Subcutaneous abdominal adipose tissue (tissue), 5 donors: Measurements from ENCODE around the gene CACNA2D3.

ENCODE experiments used
- H3K27ac ChIP-seq: one replicate; pipeline ENCODE4 v1.7.0; 2013; ENCODE audit warnings: low read depth, mild to moderate bottlenecking, inconsistent platforms, low read length, moderate library complexity
- H3K27me3 ChIP-seq, 5 donors: one replicate each; pipeline ENCODE4 v1.7.0; 2013; ENCODE audit warnings: low read length in 5 of 5, inconsistent platforms in 1 of 5; ENCODE audit not compliant: control insufficient read depth in 5 of 5, insufficient read depth in 4 of 5
- H3K36me3 ChIP-seq, 5 donors: one replicate each; pipeline ENCODE4 v1.7.0; 2013; ENCODE audit warnings: low read length in 5 of 5; ENCODE audit not compliant: control insufficient read depth in 5 of 5, insufficient read depth in 5 of 5
- H3K4me1 ChIP-seq, 5 donors: one replicate each; pipeline ENCODE4 v1.7.0; 2013; ENCODE audit warnings: low read length in 5 of 5, mild to moderate bottlenecking in 3 of 5, moderate library complexity in 1 of 5; ENCODE audit not compliant: control insufficient read depth in 5 of 5, insufficient read depth in 5 of 5
- H3K4me3 ChIP-seq, 5 donors: one replicate each; pipeline ENCODE4 v1.7.0; 2013; ENCODE audit warnings: low read length in 5 of 5, low read depth in 1 of 5
- H3K9ac ChIP-seq, 5 donors: one replicate each; pipeline ENCODE4 v1.7.0; 2013; ENCODE audit warnings: low read length in 5 of 5, mild to moderate bottlenecking in 4 of 5, moderate library complexity in 3 of 5
- H3K9me3 ChIP-seq, 5 donors: one replicate each; pipeline ENCODE4 v1.7.0; 2013; ENCODE audit warnings: low read length in 5 of 5; ENCODE audit not compliant: control insufficient read depth in 5 of 5
- donor health status: healthy.
- donor health status: healthy.
- donor health status: healthy.
- donor health status: healthy.
- donor health status: healthy.

CACNA2D3 gene

DNA sequence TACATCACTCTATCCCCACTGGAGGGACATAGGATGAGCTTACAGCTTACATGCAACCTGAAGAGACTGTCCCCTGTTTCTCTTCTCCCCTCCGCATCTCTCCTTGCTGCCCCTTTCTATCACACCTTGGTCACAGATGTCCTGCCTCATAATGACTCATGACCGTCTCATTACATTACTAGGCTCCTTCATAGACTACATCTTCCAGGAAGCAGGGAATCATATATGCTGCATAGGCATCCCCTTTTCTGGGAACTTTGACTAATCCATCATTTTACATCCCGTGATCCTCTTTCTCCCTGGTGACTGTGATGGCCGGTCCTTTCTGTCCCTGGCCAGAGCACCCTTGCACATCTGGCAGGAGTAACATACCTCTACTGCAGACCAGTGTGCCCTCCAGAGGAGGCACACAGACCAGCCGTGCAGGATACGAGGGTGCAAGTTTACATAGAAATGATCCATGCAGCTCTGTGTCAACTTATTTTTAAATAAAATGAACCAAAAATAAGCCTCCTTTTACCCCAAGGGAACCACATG, 188.9 kb downstream of the CACNA2D3 start:
- peaks cover 0 to 1% (median 0%) of the 10 kb centered on the region in 5 donors for H3K4me1 ChIP-seq
- H3K9ac ChIP-seq: no peak overlapping the region
- no peak overlapping the region for H3K27ac ChIP-seq
- H3K36me3 ChIP-seq: no peaks in the 10 kb centered on the region
- H3K9me3 ChIP-seq: peaks cover 0 to 9% (median 5%) of the 10 kb centered on the region in 5 donors
- H3K4me3 ChIP-seq: no peak overlapping the region
- H3K27me3 ChIP-seq: peaks cover 0 to 2% (median 0%) of the 10 kb centered on the region in 5 donors

DNA sequence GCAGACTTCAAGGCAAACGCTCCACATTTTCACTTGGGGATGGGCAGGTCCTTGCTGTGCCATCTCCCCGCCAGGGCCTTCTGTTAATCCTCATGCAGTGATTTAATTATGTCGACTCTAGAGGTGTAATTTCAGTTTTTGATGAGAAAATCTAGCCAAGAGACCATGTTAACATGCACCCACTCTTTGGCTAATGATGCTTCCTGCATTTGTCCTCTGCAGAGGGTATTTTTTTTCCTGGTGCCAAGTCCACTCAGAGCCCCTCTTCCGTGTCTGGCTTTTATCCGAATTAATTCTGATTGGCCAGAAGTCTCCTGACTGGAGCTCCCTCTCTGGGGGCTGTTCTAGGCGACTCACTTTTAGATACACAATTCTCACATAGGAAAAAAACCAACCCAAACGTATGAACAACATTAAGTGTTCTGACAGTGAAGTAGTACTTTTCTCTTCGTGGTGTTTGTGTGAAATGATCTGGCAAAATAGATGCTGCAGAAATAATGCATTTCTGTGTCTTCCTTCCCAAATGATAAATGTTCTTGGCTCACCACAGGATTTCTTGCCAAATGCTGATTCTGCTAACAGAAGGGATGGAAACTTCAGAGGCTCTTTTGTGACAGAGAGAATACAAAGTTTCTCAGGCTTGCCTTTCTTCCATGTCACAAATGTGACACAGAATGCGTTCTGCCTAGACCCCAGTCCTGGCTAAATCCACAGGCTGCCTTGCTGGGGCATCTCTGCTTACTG, 190.0 kb downstream of the CACNA2D3 start:
- Histone ChIP-seq H3K4me1 (peaks cover 0 to 1% (median 0%) of the 10 kb centered on the region in 5 donors), H3K27ac (no peak overlapping the region), H3K36me3 (no peaks in the 10 kb centered on the region), H3K27me3 (peaks cover 0 to 2% (median 0%) of the 10 kb centered on the region in 5 donors), H3K9ac (no peak overlapping the region), H3K9me3 (peaks cover 0 to 9% (median 5%) of the 10 kb centered on the region in 5 donors), H3K4me3 (no peak overlapping the region)

DNA sequence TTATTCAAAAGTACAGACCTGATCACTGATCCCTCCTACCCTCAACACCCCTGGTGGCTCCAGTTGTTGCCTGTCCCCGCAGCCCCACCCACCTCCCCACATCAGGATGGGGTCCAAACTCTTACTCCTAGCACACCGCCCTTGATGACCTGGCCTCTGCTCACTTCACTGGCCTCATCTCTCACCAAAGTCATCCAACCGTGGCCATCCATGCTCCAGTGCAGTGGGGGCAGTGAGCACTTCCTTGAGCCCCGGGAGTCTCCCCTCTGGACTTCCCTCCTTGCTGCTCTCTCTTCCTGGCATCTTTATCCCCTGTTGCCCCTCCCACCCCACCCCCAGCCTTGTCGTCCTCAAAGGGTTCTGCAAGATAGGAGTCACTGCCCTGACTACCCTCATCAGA, 191.1 kb downstream of the CACNA2D3 start:
- no peak overlapping the region for H3K9ac ChIP-seq
- no peaks in the 10 kb centered on the region for H3K36me3 ChIP-seq
- H3K4me3 ChIP-seq: no peak overlapping the region
- no peak overlapping the region for H3K27ac ChIP-seq
- H3K27me3 ChIP-seq: peaks cover 0 to 2% (median 0%) of the 10 kb centered on the region in 5 donors
- peaks cover 0 to 1% (median 0%) of the 10 kb centered on the region in 5 donors for H3K4me1 ChIP-seq
- H3K9me3 ChIP-seq: peaks cover 0 to 6% (median 0%) of the 10 kb centered on the region in 5 donors

DNA sequence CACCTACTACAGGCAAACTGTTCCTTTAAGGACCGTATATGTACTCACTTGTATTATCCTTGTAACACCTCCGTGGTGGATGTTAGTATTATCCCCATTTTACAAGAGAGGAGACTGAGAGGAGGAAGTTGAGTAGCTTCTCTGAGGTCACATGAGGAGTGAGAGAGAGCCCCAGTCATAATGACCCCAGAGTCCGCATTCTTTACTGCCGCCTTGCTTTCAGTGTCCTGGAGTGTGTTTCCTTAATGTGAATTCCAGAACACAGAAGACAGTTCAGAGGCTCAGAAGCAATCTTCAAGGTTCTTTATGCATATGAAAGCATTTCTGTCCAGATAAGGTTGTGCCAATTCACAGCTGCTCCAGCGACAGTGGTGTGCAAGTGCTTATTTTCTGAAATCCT, 199.2 kb downstream of the CACNA2D3 start:
- no peaks in the 10 kb centered on the region for H3K27me3 ChIP-seq
- no peak overlapping the region for H3K27ac ChIP-seq
- H3K9me3 ChIP-seq: no peaks in the 10 kb centered on the region
- H3K36me3 ChIP-seq: no peaks in the 10 kb centered on the region
- H3K4me3 ChIP-seq: no peak overlapping the region
- no peak overlapping the region for H3K9ac ChIP-seq
- H3K4me1 ChIP-seq: no peaks in the 10 kb centered on the region

DNA sequence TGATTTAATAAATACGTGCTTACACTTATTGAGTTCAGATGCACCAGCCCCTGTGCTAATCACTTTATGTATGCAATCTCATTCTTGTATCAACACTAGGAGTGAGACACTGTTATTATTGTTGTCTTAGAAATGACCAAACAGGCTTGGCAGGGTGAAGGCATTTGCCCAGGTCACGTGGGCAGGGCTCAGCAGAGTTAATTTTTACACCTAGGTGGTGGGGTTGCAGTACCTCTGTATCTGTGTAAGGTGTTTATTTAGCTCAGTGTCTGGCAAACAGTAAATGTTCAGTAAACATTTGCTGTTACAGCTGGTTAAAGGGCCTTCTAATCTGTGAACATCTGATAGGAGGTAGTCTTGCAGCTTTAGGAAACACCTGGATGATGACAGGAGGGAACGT, 200.0 kb downstream of the CACNA2D3 start:
- Histone ChIP-seq H3K4me3 (no peak overlapping the region), H3K9me3 (no peaks in the 10 kb centered on the region), H3K27ac (no peak overlapping the region), H3K4me1 (no peaks in the 10 kb centered on the region), H3K9ac (no peak overlapping the region), H3K36me3 (no peaks in the 10 kb centered on the region), H3K27me3 (no peaks in the 10 kb centered on the region)

DNA sequence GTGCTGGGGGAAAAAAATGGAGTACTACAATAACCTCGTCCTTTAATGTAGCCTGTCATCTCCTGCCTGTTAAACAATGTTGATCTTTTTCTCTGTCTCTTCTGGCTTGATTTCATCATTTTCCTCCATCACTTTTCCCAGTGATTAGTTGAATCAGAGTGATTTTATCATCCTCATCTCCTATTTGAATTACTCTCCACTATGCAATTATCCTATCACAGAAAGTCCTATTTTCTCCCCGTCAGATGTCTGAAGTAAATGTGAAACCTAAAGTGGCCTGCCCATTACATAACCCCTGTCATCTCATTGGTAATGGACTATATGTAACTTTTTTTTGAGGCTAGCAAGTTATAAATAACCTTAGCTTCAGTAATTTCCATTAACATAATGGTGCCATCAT, 201.8 kb downstream of the CACNA2D3 start:
- Histone ChIP-seq H3K27me3 (no peaks in the 10 kb centered on the region), H3K36me3 (no peaks in the 10 kb centered on the region), H3K4me1 (no peaks in the 10 kb centered on the region), H3K9me3 (no peaks in the 10 kb centered on the region), H3K4me3 (no peak overlapping the region), H3K9ac (no peak overlapping the region), H3K27ac (no peak overlapping the region)

DNA sequence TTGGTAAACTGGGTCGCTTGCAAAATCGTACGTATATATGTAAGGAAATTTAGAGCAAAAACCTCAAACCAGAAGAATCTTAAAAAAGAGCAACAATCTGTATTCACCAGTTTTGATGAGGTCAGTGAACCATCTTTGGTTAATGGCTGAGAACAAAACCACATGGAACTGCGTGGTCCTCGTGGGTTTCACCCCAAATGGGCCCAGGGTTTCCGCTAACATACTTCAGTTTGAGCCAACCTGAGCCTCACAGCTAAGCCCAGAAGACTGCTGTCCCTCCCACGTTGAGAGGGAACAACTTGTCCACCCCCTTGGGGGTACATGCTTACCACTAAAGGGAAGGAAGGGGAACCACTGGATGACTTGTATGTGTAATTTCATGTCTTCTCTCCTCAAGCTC, 204.6 kb downstream of the CACNA2D3 start:
- no peaks in the 10 kb centered on the region for H3K4me1 ChIP-seq
- no peak overlapping the region for H3K9ac ChIP-seq
- no peaks in the 10 kb centered on the region for H3K27me3 ChIP-seq
- no peak overlapping the region for H3K27ac ChIP-seq
- no peaks in the 10 kb centered on the region for H3K9me3 ChIP-seq
- no peak overlapping the region for H3K4me3 ChIP-seq
- no peaks in the 10 kb centered on the region for H3K36me3 ChIP-seq

DNA sequence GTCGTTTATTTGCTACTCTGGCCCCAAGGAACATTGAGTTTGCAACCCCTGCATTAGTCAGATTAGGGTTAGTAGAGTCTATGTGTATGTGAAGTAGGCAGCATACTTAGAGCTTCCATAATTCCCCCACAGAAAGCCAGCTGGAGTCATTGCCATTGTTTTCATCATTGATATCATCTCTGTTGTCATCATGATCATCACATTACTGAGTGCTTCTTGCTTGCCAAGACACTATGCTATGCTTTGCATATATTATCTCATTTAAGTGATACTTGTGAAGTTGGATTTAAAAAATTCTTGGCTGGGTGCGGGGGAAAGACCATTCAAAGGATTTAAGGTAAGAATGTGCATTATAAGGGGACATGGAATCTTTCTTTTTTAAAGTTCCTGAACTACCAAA, 209.0 kb downstream of the CACNA2D3 start:
- Histone ChIP-seq H3K9ac (no peak overlapping the region), H3K27me3 (peaks cover 0 to 6% (median 0%) of the 10 kb centered on the region in 5 donors), H3K36me3 (no peaks in the 10 kb centered on the region), H3K9me3 (no peaks in the 10 kb centered on the region), H3K4me1 (no peaks in the 10 kb centered on the region), H3K27ac (no peak overlapping the region), H3K4me3 (no peak overlapping the region)

DNA sequence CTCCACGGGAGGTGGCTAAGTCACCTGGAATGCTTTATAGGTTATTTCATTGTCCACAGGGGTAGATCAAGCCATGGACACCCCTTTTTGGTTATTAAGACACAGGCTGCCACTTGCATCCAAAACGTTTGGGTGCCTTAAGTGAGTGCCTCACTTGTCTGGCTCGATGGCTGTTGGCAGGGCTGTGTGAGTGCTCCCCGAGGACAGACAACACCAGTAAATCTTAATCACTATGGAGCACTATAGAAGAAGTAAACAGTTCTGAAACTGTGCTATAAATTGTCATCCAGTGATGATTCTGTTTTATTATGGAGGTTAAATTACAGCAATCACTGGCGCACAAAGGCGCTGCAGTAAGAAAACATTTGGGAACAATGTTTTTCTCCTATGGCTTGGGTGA, 215.5 kb downstream of the CACNA2D3 start:
- Histone ChIP-seq H3K9ac (no peak overlapping the region), H3K4me1 (no peaks in the 10 kb centered on the region), H3K27ac (no peak overlapping the region), H3K27me3 (peaks cover 0 to 6% (median 2%) of the 10 kb centered on the region in 5 donors), H3K36me3 (no peaks in the 10 kb centered on the region), H3K9me3 (no peaks in the 10 kb centered on the region), H3K4me3 (no peak overlapping the region)

DNA sequence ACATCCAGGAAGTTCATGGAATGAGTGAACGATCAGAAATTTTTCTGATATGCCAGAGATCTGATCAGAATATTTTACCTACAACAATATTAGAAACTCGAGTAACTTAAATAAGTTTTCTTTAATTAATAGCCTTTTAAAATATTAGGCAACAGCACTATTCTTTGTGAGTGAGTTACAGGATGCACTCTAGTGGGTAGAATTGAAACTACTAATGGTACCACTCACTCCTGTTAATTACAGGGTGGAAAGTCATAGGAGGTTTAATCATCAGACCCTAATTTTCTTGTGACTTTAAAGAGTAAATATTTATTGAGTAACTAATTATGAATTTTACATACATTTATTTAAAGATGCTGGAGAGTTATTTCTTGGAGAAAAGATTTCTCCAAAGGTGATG, 217.3 kb downstream of the CACNA2D3 start:
- Histone ChIP-seq H3K9me3 (no peaks in the 10 kb centered on the region), H3K36me3 (no peaks in the 10 kb centered on the region), H3K4me1 (no peaks in the 10 kb centered on the region), H3K9ac (no peak overlapping the region), H3K4me3 (no peak overlapping the region), H3K27me3 (peaks cover 0 to 3% (median 0%) of the 10 kb centered on the region in 5 donors), H3K27ac (no peak overlapping the region)
